Measurements from ENCODE around the gene SLC35F4.
"Not testable (repeated sequence)": the region's sequence is repeated elsewhere in the genome, so short reads cannot be mapped to it uniquely, and the experiment has no call there.

SLC35F4 gene

DNA sequence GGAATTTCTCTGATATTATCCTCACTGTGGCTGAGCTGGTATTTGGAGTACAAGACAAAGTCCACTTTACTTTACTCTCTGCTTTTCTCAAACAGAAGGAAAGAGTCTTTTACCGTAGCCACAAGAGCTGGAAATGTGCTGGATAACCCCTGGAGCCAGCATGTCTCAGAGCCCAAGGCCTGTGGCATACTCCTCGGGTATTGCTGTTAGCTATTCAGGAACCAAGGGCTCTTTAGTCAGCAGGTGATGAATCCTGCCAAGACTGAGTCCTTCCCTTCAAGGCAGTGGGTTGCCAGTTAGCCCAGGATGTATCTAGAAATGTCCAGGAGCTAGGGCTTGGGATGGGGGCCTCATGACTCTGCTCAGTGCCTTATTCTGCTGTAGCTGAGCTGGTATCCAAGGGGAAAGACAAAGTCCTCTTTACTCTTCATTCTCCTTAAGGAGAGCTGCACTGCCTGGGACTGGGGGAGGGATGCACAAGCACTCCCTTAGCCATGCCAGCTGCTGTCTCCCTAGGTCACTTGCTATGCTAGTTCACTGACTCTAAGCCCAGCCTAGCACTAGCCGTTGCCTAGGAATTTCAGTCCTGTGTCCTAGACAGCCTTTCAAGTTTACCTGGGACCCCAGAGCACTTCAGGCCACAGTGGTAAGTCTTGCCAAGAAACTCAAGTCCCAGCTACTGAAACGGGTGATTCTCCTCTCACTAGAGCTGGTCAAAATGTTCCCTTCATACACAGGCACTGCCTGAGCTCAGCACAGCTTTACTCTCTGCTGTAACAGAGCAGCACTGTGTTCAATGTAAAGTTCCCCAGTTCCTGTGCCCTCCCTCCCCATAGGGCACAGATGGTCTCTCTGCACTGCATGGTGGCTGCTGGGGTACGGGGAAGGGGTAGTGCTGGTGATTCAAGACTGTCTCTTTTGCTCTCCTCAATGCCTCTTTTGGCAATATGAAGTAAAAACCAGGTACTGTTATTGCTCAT lies 136.4 kb downstream of the SLC35F4 start:
- Histone ChIP-seq H3K27me3 (ENCODE audit: insufficient read depth, poor library complexity, severe bottlenecking) (peaks cover 3% of the 10 kb centered on the region), H3K4me3 (replicated peaks; ENCODE audit: insufficient read depth, low read length) (no peak overlapping the region), H3K27ac (replicated peaks) (no peak overlapping the region)
- TF ChIP-seq POLR2AphosphoS5 (IDR thresholded peaks at IDR 0.05; ENCODE audit: low read depth) (no peak), SPI1 (IDR thresholded peaks at IDR 0.05; ENCODE audit: borderline replicate concordance, low read depth) (no peak), GABPA (IDR thresholded peaks at IDR 0.05; ENCODE audit: low read depth) (no peak)
- TF ChIP-seq, protein P1, sequence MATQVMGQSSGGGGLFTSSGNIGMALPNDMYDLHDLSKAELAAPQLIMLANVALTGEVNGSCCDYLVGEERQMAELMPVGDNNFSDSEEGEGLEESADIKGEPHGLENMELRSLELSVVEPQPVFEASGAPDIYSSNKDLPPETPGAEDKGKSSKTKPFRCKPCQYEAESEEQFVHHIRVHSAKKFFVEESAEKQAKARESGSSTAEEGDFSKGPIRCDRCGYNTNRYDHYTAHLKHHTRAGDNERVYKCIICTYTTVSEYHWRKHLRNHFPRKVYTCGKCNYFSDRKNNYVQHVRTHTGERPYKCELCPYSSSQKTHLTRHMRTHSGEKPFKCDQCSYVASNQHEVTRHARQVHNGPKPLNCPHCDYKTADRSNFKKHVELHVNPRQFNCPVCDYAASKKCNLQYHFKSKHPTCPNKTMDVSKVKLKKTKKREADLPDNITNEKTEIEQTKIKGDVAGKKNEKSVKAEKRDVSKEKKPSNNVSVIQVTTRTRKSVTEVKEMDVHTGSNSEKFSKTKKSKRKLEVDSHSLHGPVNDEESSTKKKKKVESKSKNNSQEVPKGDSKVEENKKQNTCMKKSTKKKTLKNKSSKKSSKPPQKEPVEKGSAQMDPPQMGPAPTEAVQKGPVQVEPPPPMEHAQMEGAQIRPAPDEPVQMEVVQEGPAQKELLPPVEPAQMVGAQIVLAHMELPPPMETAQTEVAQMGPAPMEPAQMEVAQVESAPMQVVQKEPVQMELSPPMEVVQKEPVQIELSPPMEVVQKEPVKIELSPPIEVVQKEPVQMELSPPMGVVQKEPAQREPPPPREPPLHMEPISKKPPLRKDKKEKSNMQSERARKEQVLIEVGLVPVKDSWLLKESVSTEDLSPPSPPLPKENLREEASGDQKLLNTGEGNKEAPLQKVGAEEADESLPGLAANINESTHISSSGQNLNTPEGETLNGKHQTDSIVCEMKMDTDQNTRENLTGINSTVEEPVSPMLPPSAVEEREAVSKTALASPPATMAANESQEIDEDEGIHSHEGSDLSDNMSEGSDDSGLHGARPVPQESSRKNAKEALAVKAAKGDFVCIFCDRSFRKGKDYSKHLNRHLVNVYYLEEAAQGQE (IDR thresholded peaks at IDR 0.05; ENCODE audit: insufficient replicate concordance, low read depth): no peak
- TF ChIP-seq, protein P2, sequence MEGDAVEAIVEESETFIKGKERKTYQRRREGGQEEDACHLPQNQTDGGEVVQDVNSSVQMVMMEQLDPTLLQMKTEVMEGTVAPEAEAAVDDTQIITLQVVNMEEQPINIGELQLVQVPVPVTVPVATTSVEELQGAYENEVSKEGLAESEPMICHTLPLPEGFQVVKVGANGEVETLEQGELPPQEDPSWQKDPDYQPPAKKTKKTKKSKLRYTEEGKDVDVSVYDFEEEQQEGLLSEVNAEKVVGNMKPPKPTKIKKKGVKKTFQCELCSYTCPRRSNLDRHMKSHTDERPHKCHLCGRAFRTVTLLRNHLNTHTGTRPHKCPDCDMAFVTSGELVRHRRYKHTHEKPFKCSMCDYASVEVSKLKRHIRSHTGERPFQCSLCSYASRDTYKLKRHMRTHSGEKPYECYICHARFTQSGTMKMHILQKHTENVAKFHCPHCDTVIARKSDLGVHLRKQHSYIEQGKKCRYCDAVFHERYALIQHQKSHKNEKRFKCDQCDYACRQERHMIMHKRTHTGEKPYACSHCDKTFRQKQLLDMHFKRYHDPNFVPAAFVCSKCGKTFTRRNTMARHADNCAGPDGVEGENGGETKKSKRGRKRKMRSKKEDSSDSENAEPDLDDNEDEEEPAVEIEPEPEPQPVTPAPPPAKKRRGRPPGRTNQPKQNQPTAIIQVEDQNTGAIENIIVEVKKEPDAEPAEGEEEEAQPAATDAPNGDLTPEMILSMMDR (IDR thresholded peaks at IDR 0.05; ENCODE audit: insufficient read depth, low read length): no peak
- no peak for DNase-seq (ENCODE audit: low read depth in 1 of 2, low spot score in 1 of 2)

DNA sequence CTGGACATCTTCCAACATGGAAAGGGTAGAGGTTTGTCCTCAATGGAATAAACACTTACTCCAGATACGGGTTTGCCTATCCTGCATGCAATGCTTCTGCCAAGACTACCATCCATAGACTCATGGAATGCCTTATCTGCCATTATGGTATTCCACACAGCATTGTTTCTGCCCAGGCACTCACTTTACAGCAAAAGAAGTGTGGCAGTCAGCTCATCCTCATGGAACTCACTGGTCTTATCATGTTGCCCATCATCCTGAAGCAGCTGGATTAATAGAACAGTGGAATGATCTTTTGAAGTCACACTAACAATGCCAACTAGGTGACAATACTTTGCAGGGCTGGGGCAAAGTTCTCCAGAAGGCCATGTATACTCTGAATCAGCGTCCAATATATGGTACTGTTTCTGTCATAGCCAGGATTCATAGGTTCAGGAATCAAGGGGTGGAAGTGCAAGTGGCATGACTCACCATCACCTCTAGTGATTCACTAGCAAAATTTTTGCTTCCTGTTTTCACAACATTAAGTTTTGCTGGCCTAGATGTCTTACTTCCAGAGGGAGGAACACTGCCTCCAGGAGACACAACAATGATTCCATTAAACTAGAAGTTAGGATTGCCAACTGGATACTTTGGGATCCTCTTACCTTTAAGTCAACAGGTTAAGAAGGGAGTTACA lies 140.4 kb downstream of the SLC35F4 start:
- TF ChIP-seq, protein P2 (IDR thresholded peaks at IDR 0.05; ENCODE audit: insufficient read depth, low read length): no peak
- no peak for TF ChIP-seq GABPA (IDR thresholded peaks at IDR 0.05; ENCODE audit: low read depth)
- Histone ChIP-seq H3K27me3 (ENCODE audit: insufficient read depth, poor library complexity, severe bottlenecking) (no peaks in the 10 kb centered on the region), H3K4me3 (replicated peaks; ENCODE audit: insufficient read depth, low read length) (no peak overlapping the region), H3K27ac (replicated peaks) (no peak overlapping the region)
- DNase-seq (ENCODE audit: low read depth in 1 of 2, low spot score in 1 of 2): no peak

DNA sequence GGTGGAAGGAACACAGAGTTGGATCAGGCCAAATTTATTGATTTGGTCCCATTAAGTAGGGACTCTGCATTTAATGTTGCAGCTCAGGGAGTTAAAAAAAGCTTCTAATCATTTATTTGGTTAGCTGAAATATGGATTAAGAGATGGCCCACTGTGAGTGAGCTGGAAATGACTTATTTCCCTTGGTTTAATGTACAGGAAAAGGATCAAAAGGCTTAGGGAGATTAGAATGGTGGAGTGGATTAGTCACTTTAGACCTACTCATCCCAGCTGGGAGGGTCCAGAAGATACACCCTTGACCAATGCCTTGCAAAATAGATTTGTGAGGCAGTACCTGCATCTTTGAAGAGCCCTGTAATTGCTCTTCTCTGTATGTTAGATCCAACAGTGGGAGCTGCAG lies 143.8 kb downstream of the SLC35F4 start:
- not testable (repeated sequence) for H3K27ac ChIP-seq (replicated peaks); DNase-seq (ENCODE audit: low read depth in 1 of 2, low spot score in 1 of 2); H3K27me3 ChIP-seq (ENCODE audit: insufficient read depth, poor library complexity, severe bottlenecking); H3K4me3 ChIP-seq (replicated peaks; ENCODE audit: insufficient read depth, low read length)

DNA sequence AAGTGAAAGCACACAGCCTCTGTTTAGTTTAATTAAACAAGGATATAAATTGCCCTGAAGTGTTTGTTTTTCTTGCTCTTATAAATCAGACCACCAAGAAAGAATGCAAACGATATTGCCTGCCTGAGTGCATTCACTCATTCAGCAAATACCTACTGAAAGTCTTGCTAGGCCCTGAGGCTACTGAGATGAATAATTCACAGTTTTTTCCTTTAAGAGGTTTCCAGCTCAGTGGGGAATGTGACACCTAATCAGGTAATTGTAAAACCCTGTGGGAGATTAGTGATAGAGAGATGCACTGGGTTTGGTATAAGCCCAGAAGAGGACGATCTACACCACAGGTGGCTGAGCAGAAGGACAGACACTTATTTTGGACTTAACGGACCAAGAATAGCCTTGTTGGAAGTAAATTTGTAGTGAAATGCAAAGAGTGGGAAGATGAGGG lies 151.4 kb downstream of the SLC35F4 start:
- no peak for DNase-seq (ENCODE audit: low read depth in 1 of 2, low spot score in 1 of 2)
- no peak overlapping the region for H3K27ac ChIP-seq (replicated peaks)
- H3K4me3 ChIP-seq (replicated peaks; ENCODE audit: insufficient read depth, low read length): no peak overlapping the region
- H3K27me3 ChIP-seq (ENCODE audit: insufficient read depth, poor library complexity, severe bottlenecking): no peaks in the 10 kb centered on the region
- TF ChIP-seq POLR2AphosphoS5 (IDR thresholded peaks at IDR 0.05; ENCODE audit: low read depth): no peak

DNA sequence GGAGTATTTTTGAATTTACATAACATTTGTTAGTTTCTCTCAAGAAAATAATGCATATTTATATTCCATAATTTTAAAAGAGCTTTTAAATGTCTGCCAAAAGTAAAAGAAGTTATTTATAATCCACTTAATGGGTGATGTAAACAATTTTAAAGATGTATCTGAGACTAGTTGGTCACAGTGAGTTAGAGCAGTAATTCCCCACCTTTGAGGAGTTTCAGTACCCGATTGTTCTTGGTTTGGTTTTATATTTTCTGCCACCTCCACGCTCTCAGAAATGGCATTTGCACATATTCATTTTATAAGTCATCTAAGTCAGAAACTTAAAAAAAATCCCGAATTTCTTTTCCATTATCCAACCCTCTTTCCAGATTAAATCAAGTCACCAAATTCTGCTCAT lies 153.2 kb downstream of the SLC35F4 start:
- H3K4me3 ChIP-seq (replicated peaks; ENCODE audit: insufficient read depth, low read length): no peak overlapping the region
- no peak for DNase-seq (ENCODE audit: low read depth in 1 of 2, low spot score in 1 of 2)
- no peaks in the 10 kb centered on the region for H3K27me3 ChIP-seq (ENCODE audit: insufficient read depth, poor library complexity, severe bottlenecking)
- H3K27ac ChIP-seq (replicated peaks): no peak overlapping the region
- no peak for TF ChIP-seq GABPA (IDR thresholded peaks at IDR 0.05; ENCODE audit: low read depth)
- no peak for TF ChIP-seq POLR2AphosphoS5 (IDR thresholded peaks at IDR 0.05; ENCODE audit: low read depth)
- TF ChIP-seq SPI1 (IDR thresholded peaks at IDR 0.05; ENCODE audit: borderline replicate concordance, low read depth): no peak
- TF ChIP-seq, protein P2 (IDR thresholded peaks at IDR 0.05; ENCODE audit: insufficient read depth, low read length): no peak
- TF ChIP-seq, protein P1 (IDR thresholded peaks at IDR 0.05; ENCODE audit: insufficient replicate concordance, low read depth): no peak
